ENCODE measurements around the gene PSKH1. TPM values are rescaled to one million over a fixed set of nuclear protein-coding genes. Genes with fewer than 3 reads are reported as not detected.

The PSKH1 gene
- total and polyA plus RNA-seq, 10 donors = 5.0 to 31.3 (median 20.5) TPM

GRCh38 chr16:67927131-67927941 lies 34.3 kb downstream of the PSKH1 start:
- intact Hi-C loops (cut with DNase I; ENCODE audit: low total_unique reads) = loop anchor here (10.0 kb wide), 1 partner anchor 253 kb away; no protein-coding TSS in a partner anchor

GRCh38 chr16:67928147-67928546 lies 35.1 kb downstream of the PSKH1 start:
- peak; percentile 72 for DNase-seq
- Histone ChIP-seq H3K9me3 (no peaks in the 10 kb centered on the region), H3K36me3 (peaks cover 0 to 96% (median 46%) of the 10 kb centered on the region in 6 donors), H3K4me1 (peaks cover 8 to 54% (median 26%) of the 10 kb centered on the region in 6 donors), H3K4me3 (no peak overlapping the region), H3K27me3 (replicated peaks in 1 of 7) (no peaks in the 10 kb centered on the region), H3K27ac (peak overlapping the region in 1 of 8 donors; percentile 27)
- intact Hi-C loops (cut with DNase I; ENCODE audit: low total_unique reads) = loop anchor here (10.0 kb wide), 1 partner anchor 253 kb away; no protein-coding TSS in a partner anchor
- TF ChIP-seq POLR2A (IDR thresholded peaks at IDR 0.05) (no peak), POLR2AphosphoS5 (IDR thresholded peaks at IDR 0.05) (no peak), CTCF (IDR thresholded peaks at IDR 0.05 in 8 of 11, conservative IDR thresholded peaks at IDR 0.05 in 3 of 11) (no peak)
- 84 to 90% (median 87%) methylated on average over 5 to 7 of the region's 7 CpGs for WGBS, 5 donors

More at GRCh38 chr16:67927131-67927941, 34.3 kb downstream of the PSKH1 start:
- TF ChIP-seq POLR2A (IDR thresholded peaks at IDR 0.05) (no peak), POLR2AphosphoS5 (IDR thresholded peaks at IDR 0.05) (peak in 2 of 3 donors; percentile 48 to 69)
- Histone ChIP-seq H3K36me3 (peaks cover 0 to 96% (median 41%) of the 10 kb centered on the region in 6 donors), H3K4me1 (peaks cover 8 to 54% (median 26%) of the 10 kb centered on the region in 6 donors), H3K9me3 (no peaks in the 10 kb centered on the region), H3K4me3 (no peak overlapping the region), H3K27me3 (replicated peaks in 1 of 7) (no peaks in the 10 kb centered on the region), H3K27ac (peak overlapping the region in 3 of 8 donors; percentile 42 to 72 (median 59))
- DNase-seq = no peak
- 93 to 96% (median 93%) methylated on average over 19 to 22 of the region's 22 CpGs for WGBS, 5 donors

- intact Hi-C loops (cut with DNase I; ENCODE audit: low total_unique reads) = loop anchor here (10.0 kb wide), 1 partner anchor 254 kb away; no protein-coding TSS in a partner anchor
- Histone ChIP-seq H3K4me3 (no peak overlapping the region), H3K27ac (peak overlapping the region in 1 of 8 donors; percentile 27), H3K4me1 (peaks cover 8 to 57% (median 26%) of the 10 kb centered on the region in 6 donors), H3K9me3 (no peaks in the 10 kb centered on the region), H3K27me3 (replicated peaks in 1 of 7) (no peaks in the 10 kb centered on the region), H3K36me3 (peaks cover 0 to 96% (median 47%) of the 10 kb centered on the region in 6 donors)
- 47 to 57% (median 51%) methylated on average over 11 to 16 of the region's 16 CpGs for WGBS, 5 donors
- peak; percentile 92 for DNase-seq
- peak; percentile 70 to 90 (median 84) for TF ChIP-seq CTCF (IDR thresholded peaks at IDR 0.05 in 8 of 11, conservative IDR thresholded peaks at IDR 0.05 in 3 of 11)
- peak; percentile 65 to 70 (median 68) for TF ChIP-seq POLR2AphosphoS5 (IDR thresholded peaks at IDR 0.05)
- TF ChIP-seq POLR2A (IDR thresholded peaks at IDR 0.05) = no peak
Measured at GRCh38 chr16:67928561-67929364, 35.7 kb downstream of the PSKH1 start.

GRCh38 chr16:67930191-67930590 lies 37.1 kb downstream of the PSKH1 start:
- peaks cover 13 to 59% (median 35%) of the 10 kb centered on the region in 6 donors for H3K4me1 ChIP-seq
- H3K27me3 ChIP-seq (replicated peaks in 1 of 7) = no peaks in the 10 kb centered on the region
- no peaks in the 10 kb centered on the region for H3K9me3 ChIP-seq
- no peak for DNase-seq
- H3K27ac ChIP-seq = no peak overlapping the region
- H3K4me3 ChIP-seq = no peak overlapping the region
- WGBS, 5 donors = 93 to 97% (median 96%) methylated on average over 14 of the region's 14 CpGs
- TF ChIP-seq POLR2AphosphoS5 (IDR thresholded peaks at IDR 0.05) (peak in 1 of 3 donors; percentile 56), CTCF (IDR thresholded peaks at IDR 0.05 in 8 of 11, conservative IDR thresholded peaks at IDR 0.05 in 3 of 11) (no peak), POLR2A (IDR thresholded peaks at IDR 0.05) (no peak)
- intact Hi-C loops (cut with DNase I; ENCODE audit: low total_unique reads) = loop anchor here (10.0 kb wide), 1 partner anchor 85 kb away; the partner anchor contains the start of genes CENPT, NUTF2 and THAP11
- peaks cover 0 to 100% (median 60%) of the 10 kb centered on the region in 6 donors for H3K36me3 ChIP-seq
